ENCODE results near the gene ZNF8.

The ZNF8 gene

DNA sequence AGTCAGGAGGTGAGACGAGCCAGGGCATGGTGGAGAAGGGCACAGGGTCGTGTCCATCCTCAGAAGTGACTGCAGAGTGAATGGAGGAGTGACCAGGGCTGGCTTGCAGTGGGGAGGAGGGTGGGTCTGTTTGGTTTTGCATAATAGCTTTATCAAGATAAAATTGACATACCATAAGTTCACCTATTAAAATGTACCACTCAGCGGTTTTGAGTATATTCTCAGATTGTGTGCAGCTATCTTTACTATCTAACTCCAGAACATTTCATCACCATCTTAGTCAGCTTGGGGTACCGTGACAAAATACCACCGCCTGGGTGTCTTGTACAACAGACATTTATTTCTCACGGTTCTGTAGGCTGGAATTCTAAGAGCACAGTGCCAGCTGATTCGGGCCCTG, 13.2 kb downstream of the ZNF8 start:
- DNase-seq (ENCODE audit: low spot score): no peak
- ChIA-PET POLR2A (ENCODE audit: low non-redundant PET) (no interaction called here), CTCF (no interaction called here)
- H3K27ac ChIP-seq: no peak overlapping the region
- TF ChIP-seq, protein P1, sequence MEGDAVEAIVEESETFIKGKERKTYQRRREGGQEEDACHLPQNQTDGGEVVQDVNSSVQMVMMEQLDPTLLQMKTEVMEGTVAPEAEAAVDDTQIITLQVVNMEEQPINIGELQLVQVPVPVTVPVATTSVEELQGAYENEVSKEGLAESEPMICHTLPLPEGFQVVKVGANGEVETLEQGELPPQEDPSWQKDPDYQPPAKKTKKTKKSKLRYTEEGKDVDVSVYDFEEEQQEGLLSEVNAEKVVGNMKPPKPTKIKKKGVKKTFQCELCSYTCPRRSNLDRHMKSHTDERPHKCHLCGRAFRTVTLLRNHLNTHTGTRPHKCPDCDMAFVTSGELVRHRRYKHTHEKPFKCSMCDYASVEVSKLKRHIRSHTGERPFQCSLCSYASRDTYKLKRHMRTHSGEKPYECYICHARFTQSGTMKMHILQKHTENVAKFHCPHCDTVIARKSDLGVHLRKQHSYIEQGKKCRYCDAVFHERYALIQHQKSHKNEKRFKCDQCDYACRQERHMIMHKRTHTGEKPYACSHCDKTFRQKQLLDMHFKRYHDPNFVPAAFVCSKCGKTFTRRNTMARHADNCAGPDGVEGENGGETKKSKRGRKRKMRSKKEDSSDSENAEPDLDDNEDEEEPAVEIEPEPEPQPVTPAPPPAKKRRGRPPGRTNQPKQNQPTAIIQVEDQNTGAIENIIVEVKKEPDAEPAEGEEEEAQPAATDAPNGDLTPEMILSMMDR (conservative IDR thresholded peaks at IDR 0.05; ENCODE audit: low read depth): no peak

DNA sequence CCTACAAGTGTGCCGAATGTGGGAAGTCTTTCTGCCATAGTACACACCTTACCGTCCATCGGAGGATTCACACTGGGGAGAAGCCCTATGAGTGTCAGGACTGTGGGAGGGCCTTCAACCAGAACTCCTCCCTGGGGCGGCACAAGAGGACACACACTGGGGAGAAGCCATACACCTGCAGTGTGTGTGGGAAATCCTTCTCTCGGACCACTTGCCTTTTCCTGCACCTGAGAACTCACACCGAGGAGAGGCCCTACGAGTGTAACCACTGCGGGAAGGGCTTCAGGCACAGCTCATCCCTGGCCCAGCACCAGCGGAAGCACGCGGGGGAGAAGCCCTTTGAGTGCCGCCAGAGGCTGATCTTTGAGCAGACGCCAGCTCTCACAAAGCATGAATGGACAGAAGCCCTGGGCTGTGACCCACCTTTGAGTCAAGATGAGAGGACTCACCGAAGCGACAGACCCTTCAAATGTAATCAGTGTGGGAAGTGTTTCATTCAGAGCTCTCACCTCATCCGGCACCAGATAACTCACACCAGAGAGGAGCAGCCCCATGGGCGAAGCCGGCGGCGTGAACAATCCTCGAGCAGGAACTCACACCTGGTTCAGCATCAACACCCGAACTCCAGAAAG, 16.1 kb downstream of the ZNF8 start:
- ChIA-PET CTCF (no interaction called here), POLR2A (ENCODE audit: low non-redundant PET) (no interaction called here)
- TF ChIP-seq, protein P1 (conservative IDR thresholded peaks at IDR 0.05; ENCODE audit: low read depth): no peak
- H3K27ac ChIP-seq: no peak overlapping the region
- no peak for DNase-seq (ENCODE audit: low spot score)

DNA sequence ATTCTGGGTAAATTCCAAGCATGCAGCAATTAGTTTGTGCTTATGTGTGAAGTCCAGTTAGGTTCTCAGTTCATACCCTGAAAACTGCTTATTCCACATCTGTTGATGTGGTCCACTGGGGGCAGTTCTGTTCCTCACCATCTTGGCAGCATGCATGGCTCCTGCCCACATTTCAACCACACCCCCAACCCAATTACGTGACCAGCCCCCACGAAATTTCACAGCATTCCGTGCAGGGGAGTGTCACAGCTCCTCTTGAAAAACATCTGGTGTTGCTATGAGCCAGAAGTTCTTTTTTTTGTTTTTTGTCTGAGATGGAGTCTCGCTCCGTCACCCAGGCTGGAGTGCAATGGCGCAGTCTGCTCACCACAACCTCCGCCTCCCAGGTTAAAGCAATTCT, 17.3 kb downstream of the ZNF8 start:
- ChIA-PET CTCF (no interaction called here), POLR2A (ENCODE audit: low non-redundant PET) (no interaction called here)
- TF ChIP-seq, protein P1 (conservative IDR thresholded peaks at IDR 0.05; ENCODE audit: low read depth): no peak
- DNase-seq (ENCODE audit: low spot score): no peak
- no peak overlapping the region for H3K27ac ChIP-seq

DNA sequence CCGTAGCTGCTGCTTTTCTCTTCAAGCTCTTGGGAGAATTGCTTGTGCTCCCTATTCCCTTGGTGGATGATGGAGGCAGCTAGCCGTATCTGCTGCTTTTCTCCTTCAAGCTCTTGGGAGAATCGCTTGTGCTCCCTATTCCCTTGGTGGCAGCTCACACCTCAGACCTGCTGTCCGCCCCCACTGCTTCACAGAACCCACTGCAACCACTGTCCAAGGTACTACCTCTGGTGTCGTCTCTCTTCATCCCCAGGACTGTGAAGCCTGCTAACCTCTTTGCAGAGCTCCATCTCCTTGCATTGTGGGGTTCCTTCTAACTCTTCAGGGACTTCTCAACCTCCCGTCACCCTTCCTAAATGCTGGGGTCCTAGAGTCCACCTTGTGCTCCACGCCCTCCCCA, 21.9 kb downstream of the ZNF8 start:
- ChIA-PET CTCF (no interaction called here), POLR2A (ENCODE audit: low non-redundant PET) (no interaction called here)
- DNase-seq (ENCODE audit: low spot score): no peak
- TF ChIP-seq, protein P1 (conservative IDR thresholded peaks at IDR 0.05; ENCODE audit: low read depth): no peak
- H3K27ac ChIP-seq: no peak overlapping the region

DNA sequence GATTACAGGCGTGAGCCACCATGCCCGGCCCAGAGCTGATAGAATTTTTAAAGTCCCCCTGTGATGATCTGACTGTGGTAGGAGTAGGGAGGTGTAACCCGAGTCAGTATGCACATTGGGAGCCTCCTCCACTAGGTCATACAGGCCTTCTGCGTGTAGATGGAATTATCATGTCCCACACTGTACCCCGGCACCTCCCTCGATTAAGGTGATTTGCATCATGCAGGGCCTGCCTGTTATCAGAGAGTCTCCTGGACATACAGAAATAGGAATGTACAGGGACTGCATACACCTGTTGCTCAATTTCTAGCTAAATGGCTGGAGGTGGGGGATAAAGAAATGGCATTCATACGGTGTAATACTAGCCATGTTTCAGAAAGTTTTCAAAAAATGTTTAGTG, 25.5 kb downstream of the ZNF8 start:
- TF ChIP-seq, protein P1 (conservative IDR thresholded peaks at IDR 0.05; ENCODE audit: low read depth): no peak
- H3K27ac ChIP-seq: no peak overlapping the region
- DNase-seq (ENCODE audit: low spot score): no peak
- CTCF ChIA-PET: no interaction called here
- POLR2A ChIA-PET (ENCODE audit: low non-redundant PET): no interaction called here

DNA sequence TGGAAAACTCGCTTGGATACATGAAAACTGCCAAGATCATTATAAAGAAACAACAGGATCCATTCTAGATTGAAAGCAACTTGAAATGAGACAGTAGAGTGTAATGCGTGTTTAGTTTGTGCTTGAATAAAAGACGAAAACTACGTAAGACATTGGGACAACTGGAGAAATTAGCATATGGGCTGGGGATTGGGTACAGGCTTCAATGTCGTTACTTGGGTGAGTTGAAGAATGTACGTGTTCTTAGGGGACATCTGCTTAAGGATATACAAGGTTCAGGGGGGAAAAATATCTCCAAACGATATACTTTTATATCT, 26.0 kb downstream of the ZNF8 start:
- peak overlapping the region; percentile 73 for H3K27ac ChIP-seq
- TF ChIP-seq, protein P1 (conservative IDR thresholded peaks at IDR 0.05; ENCODE audit: low read depth): no peak
- DNase-seq (ENCODE audit: low spot score): no peak
- ChIA-PET CTCF (no interaction called here), POLR2A (ENCODE audit: low non-redundant PET) (no interaction called here)

Measured in RWPE1 (cell line).